Prostate gland (tissue), 2 donors: ENCODE results near the gene KDR.

Experiments
- POLR2A ChIP-seq: fragments of 450-650 bp; IDR thresholded peaks from one replicate; pipeline ENCODE4 v1.6.1; 2016; ENCODE audit warnings: antibody characterized with exemption, mild to moderate bottlenecking
- TF ChIP-seq, protein P1 (sequence below), 4 experiments: fragments of 200-600 bp in 2 of 4; fragments of 450-650 bp in 2 of 4; sonication (generic) in 2 of 4; IDR thresholded peaks; 1 replicate in 3 of 4; 2 replicates in 1 of 4; pipeline ENCODE4 v1.5.1; 2016 to 2019; ENCODE audit warnings: antibody characterized with exemption in 4 of 4, mild to moderate bottlenecking in 2 of 4, moderate library complexity in 2 of 4

DNA sequence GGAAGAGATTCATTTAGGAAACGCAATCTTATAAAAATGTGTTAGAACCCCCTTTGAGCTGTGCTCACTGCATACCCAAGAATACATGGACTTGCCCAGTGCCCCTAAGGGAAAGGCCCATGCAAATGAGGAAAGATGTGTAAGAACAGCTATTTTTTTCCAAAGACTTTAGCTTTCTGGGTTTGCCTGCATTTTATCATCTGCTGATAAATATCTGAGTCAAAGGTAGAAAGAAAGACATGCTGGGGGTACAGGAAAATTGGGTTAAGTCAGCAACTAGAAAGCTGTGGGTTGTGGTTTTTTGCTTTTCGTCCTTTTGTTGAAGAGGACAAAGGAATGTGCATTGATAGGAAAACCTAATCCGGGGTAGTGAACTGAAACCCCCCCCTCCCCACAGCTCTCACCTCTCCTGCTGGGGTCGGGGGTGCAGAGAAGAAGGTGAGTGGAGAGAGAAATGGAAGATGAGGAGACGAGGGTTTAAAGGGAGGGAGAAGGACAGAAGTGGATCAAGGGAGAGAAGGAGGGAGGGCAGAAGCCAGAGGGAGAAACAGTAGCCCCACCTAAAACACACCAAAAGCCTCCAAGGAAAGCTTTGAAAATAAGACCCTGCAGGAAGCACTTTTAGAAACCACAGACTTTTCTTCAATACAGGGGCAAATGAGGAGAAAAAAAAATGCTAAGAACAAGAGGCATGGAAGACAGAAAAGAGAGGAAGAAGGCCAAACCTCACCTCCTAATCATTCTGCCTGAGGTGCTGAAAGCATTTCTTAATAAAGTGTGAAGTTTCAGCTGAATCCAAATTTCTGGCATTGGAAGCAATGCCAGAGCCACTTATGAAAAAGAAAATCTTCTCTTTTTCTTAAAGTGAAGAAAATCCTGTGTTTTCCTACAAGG, 49.3 kb downstream of the KDR start:
- TF ChIP-seq, protein P1, sequence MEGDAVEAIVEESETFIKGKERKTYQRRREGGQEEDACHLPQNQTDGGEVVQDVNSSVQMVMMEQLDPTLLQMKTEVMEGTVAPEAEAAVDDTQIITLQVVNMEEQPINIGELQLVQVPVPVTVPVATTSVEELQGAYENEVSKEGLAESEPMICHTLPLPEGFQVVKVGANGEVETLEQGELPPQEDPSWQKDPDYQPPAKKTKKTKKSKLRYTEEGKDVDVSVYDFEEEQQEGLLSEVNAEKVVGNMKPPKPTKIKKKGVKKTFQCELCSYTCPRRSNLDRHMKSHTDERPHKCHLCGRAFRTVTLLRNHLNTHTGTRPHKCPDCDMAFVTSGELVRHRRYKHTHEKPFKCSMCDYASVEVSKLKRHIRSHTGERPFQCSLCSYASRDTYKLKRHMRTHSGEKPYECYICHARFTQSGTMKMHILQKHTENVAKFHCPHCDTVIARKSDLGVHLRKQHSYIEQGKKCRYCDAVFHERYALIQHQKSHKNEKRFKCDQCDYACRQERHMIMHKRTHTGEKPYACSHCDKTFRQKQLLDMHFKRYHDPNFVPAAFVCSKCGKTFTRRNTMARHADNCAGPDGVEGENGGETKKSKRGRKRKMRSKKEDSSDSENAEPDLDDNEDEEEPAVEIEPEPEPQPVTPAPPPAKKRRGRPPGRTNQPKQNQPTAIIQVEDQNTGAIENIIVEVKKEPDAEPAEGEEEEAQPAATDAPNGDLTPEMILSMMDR (IDR thresholded peaks at IDR 0.05), result no peak
- TF ChIP-seq POLR2A, result no peak
